Measurements from ENCODE around the gene ROR2.

GRCh38 chr9:91639054-91639453 is 311.0 kb downstream of the ROR2 start:
- TF ChIP-seq CTCF (IDR thresholded peaks at IDR 0.05): no peak
- no peak for TF ChIP-seq POLR2A (IDR thresholded peaks at IDR 0.05)

Measured in thyroid gland (tissue), 4 donors.